NB4 (cell line): ENCODE data around the gene RBFOX1.

Experiments
- DNase-seq: peaks from one replicate; pipeline ENCODE4 v3.0.0; 2010; ENCODE audit warnings: low read depth
- H3K4me3 ChIP-seq: one replicate; pipeline ENCODE4 v1.5.1; 2011; ENCODE audit warnings: mild to moderate bottlenecking, low read depth, low read length, moderate library complexity
- MYC ChIP-seq: IDR thresholded peaks from 2 replicates; pipeline ENCODE4 v1.6.1; 2011; ENCODE audit warnings: low read depth, low read length
- POLR2A ChIP-seq: IDR thresholded peaks from 2 replicates; pipeline ENCODE4 v1.6.1; 2011; ENCODE audit warnings: mild to moderate bottlenecking; ENCODE audit not compliant: insufficient read length; ENCODE audit errors: extremely low read depth
- TF ChIP-seq, protein P1 (sequence below): IDR thresholded peaks from one replicate; pipeline ENCODE4 v1.5.1; 2012; ENCODE audit warnings: low read depth, low read length
- TF ChIP-seq, protein P2 (sequence below): IDR thresholded peaks from 2 replicates; pipeline ENCODE4 v1.6.1; 2011; ENCODE audit warnings: low read depth, low read length

RBFOX1 gene

DNA sequence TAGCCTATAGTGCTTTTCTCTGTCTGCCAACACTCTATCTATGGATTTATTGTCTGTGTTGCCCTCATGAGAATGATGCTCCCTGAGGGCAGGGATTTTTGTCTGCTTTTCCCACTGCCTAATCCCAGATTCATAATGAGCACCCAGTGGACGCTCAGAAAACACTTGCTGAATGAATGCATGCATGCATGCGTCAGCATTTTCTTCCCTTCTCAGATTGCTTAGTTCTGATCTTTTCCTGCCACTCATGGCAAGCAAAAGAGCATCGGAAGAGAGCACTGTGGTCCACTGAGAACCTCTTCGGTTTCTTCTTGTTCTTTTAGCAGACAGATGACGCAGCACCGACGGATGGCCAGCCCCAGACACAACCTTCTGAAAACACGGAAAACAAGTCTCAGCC lies 246.8 kb downstream of the RBFOX1 start:
- TF ChIP-seq MYC (no peak), POLR2A (no peak)
- TF ChIP-seq, protein P1, sequence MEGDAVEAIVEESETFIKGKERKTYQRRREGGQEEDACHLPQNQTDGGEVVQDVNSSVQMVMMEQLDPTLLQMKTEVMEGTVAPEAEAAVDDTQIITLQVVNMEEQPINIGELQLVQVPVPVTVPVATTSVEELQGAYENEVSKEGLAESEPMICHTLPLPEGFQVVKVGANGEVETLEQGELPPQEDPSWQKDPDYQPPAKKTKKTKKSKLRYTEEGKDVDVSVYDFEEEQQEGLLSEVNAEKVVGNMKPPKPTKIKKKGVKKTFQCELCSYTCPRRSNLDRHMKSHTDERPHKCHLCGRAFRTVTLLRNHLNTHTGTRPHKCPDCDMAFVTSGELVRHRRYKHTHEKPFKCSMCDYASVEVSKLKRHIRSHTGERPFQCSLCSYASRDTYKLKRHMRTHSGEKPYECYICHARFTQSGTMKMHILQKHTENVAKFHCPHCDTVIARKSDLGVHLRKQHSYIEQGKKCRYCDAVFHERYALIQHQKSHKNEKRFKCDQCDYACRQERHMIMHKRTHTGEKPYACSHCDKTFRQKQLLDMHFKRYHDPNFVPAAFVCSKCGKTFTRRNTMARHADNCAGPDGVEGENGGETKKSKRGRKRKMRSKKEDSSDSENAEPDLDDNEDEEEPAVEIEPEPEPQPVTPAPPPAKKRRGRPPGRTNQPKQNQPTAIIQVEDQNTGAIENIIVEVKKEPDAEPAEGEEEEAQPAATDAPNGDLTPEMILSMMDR, result no peak
- TF ChIP-seq, protein P2, sequence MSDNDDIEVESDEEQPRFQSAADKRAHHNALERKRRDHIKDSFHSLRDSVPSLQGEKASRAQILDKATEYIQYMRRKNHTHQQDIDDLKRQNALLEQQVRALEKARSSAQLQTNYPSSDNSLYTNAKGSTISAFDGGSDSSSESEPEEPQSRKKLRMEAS, result no peak
- no peak for DNase-seq

DNA sequence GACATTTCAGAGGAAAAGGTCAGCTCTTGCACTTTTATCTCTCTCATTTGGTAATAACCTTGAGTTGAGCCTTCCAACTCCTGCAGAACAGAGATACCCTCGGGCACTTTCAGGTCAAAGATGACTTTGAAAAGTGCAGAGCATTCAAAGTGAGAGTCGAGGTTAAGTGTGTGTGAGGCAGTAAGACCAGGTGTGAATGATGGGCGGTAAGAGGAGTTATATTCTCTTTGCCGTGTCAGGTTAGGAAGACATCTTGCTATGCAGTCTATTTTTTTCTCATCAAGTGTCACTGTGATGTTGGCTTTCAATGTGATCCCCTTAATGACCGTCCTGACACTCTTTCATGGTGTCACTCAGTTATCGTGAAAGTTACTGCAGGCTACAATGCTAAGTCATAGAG lies 248.5 kb downstream of the RBFOX1 start:
- H3K4me3 ChIP-seq, result no peak overlapping the region
- no peak for DNase-seq
- TF ChIP-seq, protein P1, result no peak
- no peak for TF ChIP-seq POLR2A
- TF ChIP-seq MYC, result no peak
- TF ChIP-seq, protein P2, result no peak

More for the DNA sequence above, 246.8 kb downstream of the RBFOX1 start:
- H3K4me3 ChIP-seq, result no peak overlapping the region

DNA sequence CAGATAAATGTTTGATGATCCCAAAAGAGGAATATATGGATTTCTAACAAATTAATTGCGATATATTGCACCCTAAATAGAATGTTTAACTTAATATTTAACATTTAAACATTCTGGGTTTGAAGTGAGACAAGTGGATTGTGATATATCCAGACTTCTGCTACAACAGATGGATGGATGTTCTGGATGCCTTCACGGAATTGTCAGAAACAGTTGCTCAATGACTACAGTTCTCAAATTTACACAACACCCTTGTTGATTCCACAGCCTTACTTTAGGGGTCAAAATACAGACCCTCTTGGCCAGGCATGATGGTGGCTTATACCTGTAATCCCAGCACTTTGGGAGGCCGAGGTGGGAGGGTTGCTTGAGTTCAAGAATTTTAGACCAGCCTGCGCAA lies 250.8 kb downstream of the RBFOX1 start:
- DNase-seq, result no peak
- no peak for TF ChIP-seq MYC
- TF ChIP-seq, protein P2, result no peak
- no peak for TF ChIP-seq POLR2A
- TF ChIP-seq, protein P1, result no peak
- H3K4me3 ChIP-seq, result no peak overlapping the region

DNA sequence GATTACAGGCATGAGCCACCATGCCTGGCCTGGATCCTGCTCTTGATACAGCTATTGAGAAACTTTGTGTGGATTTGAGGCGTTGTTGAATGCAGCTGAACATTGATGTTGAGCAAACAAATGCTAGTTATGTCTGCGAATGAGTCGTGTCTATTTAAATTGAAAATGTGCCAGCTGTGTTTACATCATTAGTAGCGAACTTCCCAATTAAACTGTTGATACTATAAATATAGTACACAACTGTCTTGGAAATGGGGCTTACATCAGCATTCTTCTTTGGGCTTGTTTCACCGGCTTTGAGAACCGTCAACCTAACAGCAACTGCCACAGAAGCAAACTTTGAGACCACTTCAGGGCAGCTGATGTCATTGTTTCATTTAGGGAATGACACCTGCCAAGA lies 251.9 kb downstream of the RBFOX1 start:
- TF ChIP-seq MYC, result no peak
- TF ChIP-seq, protein P1, result no peak
- TF ChIP-seq, protein P2, result no peak
- no peak for TF ChIP-seq POLR2A
- H3K4me3 ChIP-seq, result no peak overlapping the region
- no peak for DNase-seq

DNA sequence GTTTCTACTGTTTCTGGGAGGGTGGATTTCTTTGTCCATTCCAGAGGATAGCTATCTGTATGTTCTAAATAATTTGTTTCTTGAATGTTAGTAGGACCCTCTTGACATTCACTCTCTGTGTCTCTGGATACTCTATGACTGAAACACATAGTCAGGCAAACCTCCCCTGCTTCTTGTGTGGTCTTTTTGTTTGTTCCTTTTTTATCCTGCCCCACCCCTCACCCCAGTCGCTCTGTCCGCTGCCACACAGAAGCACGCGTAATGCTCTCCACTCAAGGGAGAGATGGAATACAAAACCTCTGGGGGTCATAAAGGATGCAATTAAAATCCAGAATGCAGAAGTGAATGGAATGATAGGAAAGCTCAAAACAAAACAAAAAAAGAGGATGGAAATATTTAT lies 253.1 kb downstream of the RBFOX1 start:
- DNase-seq, result no peak
- TF ChIP-seq, protein P1, result no peak
- TF ChIP-seq MYC, result no peak
- no peak for TF ChIP-seq POLR2A
- TF ChIP-seq, protein P2, result no peak
- no peak overlapping the region for H3K4me3 ChIP-seq

DNA sequence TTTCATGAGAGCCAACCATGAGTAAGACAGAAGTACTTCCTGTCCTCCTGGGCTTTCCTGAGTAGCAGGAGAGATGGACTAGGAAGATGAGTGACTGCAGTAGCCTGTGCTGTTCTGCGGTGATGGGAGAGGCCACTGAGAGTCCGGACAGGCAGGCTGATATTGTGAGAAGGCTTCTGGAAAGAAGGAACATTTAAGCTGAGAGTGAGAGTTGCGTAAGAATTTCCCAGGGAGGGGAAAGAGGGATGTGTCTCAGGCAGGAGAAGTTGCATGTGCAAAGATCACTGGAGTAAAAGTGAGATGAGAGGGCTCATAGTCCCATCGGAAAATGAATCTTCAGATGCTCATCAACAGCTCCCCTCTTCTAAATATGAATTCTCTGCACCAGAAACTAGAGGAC lies 258.3 kb downstream of the RBFOX1 start:
- TF ChIP-seq MYC (no peak), POLR2A (no peak)
- TF ChIP-seq, protein P2, result no peak
- TF ChIP-seq, protein P1, result no peak
- no peak for DNase-seq

More for the DNA sequence above, 258.3 kb downstream of the RBFOX1 start:
- no peak overlapping the region for H3K4me3 ChIP-seq
